IMR-90 (cell line): ENCODE data around the gene FRMD5.

ENCODE experiments used
- BHLHE40 ChIP-seq: fragments of 150-350 bp; IDR thresholded peaks from 2 replicates; pipeline ENCODE4 v1.6.1; 2016; ENCODE audit warnings: mild to moderate bottlenecking, low read depth, low read length
- CEBPB ChIP-seq: IDR thresholded peaks from 2 replicates; pipeline ENCODE4 v1.6.1; 2012; ENCODE audit warnings: low read depth, low read length, improper control_type of control experiment
- CHD1 ChIP-seq: IDR thresholded peaks from 2 replicates; pipeline ENCODE4 v1.6.1; 2012; ENCODE audit warnings: low read depth, low read length, improper control_type of control experiment
- MAFK ChIP-seq: IDR thresholded peaks from 2 replicates; pipeline ENCODE4 v1.6.1; 2012; ENCODE audit warnings: low read depth, low read length, improper control_type of control experiment
- MAZ ChIP-seq: IDR thresholded peaks from 2 replicates; pipeline ENCODE4 v1.6.1; 2012; ENCODE audit warnings: low read depth, mild to moderate bottlenecking, low read length, improper control_type of control experiment, moderate library complexity, borderline replicate concordance
- POLR2A ChIP-seq: IDR thresholded peaks from 2 replicates; pipeline ENCODE4 v1.6.1; 2012; ENCODE audit warnings: mild to moderate bottlenecking, low read depth, low read length
- RAD21 ChIP-seq: IDR thresholded peaks from 2 replicates; pipeline ENCODE4 v1.6.1; 2012; ENCODE audit warnings: low read length, improper control_type of control experiment
- RCOR1 ChIP-seq: IDR thresholded peaks from 2 replicates; pipeline ENCODE4 v1.6.1; 2012; ENCODE audit warnings: mild to moderate bottlenecking, low read length, improper control_type of control experiment; ENCODE audit not compliant: insufficient replicate concordance
- RFX5 ChIP-seq: IDR thresholded peaks from 2 replicates; pipeline ENCODE4 v1.8.0; 2012; ENCODE audit warnings: low read depth, mild to moderate bottlenecking, low read length, moderate library complexity
- SMC3 ChIP-seq: fragments of 150-350 bp; IDR thresholded peaks from 2 replicates; pipeline ENCODE4 v1.6.1; 2016; ENCODE audit warnings: low read depth, mild to moderate bottlenecking, antibody characterized with exemption, low read length, moderate library complexity
- TF ChIP-seq, protein P1 (sequence below): conservative IDR thresholded peaks from 2 replicates; pipeline ENCODE4 v1.5.1; 2012; ENCODE audit warnings: mild to moderate bottlenecking, low read depth, low read length, improper control_type of control experiment
- TF ChIP-seq, protein P2 (sequence below): fragments of 150-350 bp; IDR thresholded peaks from 2 replicates; pipeline ENCODE4 v1.6.1; 2016; ENCODE audit warnings: low read depth, mild to moderate bottlenecking, low read length, moderate library complexity, borderline replicate concordance
- TF ChIP-seq, protein P3 (sequence below): fragments of 150-350 bp; IDR thresholded peaks from 2 replicates; pipeline ENCODE4 v1.6.1; 2017; ENCODE audit warnings: mild to moderate bottlenecking, antibody characterized with exemption, low read length, low read depth

DNA sequence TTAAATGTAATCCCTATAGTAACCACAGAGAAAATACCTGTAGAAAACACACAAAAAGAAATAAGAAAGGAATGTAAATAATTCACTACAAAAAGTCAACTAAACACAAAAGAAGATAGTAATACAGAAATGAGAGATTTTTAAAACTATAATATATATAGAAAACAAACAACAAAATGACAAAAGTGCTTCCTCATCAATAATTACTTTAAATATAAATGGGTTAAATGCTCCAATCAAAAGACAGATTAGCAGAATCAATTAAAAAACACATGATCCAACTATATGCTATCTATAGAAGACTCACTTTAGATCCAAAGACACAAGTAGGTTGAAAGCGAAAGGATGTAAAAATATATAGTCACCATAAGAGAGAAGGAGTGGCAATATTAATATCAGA lies 45.8 kb downstream of the FRMD5 start:
- TF ChIP-seq POLR2A (no peak), MAZ (no peak), BHLHE40 (no peak), RCOR1 (no peak), CEBPB (no peak), RAD21 (no peak), MAFK (peak; percentile 37; the same call in 1 of the 2 replicates), SMC3 (no peak), CHD1 (no peak), RFX5 (no peak)
- TF ChIP-seq, protein P1, sequence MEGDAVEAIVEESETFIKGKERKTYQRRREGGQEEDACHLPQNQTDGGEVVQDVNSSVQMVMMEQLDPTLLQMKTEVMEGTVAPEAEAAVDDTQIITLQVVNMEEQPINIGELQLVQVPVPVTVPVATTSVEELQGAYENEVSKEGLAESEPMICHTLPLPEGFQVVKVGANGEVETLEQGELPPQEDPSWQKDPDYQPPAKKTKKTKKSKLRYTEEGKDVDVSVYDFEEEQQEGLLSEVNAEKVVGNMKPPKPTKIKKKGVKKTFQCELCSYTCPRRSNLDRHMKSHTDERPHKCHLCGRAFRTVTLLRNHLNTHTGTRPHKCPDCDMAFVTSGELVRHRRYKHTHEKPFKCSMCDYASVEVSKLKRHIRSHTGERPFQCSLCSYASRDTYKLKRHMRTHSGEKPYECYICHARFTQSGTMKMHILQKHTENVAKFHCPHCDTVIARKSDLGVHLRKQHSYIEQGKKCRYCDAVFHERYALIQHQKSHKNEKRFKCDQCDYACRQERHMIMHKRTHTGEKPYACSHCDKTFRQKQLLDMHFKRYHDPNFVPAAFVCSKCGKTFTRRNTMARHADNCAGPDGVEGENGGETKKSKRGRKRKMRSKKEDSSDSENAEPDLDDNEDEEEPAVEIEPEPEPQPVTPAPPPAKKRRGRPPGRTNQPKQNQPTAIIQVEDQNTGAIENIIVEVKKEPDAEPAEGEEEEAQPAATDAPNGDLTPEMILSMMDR: no peak
- TF ChIP-seq, protein P2, sequence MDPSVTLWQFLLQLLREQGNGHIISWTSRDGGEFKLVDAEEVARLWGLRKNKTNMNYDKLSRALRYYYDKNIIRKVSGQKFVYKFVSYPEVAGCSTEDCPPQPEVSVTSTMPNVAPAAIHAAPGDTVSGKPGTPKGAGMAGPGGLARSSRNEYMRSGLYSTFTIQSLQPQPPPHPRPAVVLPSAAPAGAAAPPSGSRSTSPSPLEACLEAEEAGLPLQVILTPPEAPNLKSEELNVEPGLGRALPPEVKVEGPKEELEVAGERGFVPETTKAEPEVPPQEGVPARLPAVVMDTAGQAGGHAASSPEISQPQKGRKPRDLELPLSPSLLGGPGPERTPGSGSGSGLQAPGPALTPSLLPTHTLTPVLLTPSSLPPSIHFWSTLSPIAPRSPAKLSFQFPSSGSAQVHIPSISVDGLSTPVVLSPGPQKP: no peak
- TF ChIP-seq, protein P3, sequence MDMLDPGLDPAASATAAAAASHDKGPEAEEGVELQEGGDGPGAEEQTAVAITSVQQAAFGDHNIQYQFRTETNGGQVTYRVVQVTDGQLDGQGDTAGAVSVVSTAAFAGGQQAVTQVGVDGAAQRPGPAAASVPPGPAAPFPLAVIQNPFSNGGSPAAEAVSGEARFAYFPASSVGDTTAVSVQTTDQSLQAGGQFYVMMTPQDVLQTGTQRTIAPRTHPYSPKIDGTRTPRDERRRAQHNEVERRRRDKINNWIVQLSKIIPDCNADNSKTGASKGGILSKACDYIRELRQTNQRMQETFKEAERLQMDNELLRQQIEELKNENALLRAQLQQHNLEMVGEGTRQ: no peak
